RWPE2 (cell line): ENCODE measurements around the gene MLIP.

Source experiments
- ATAC-seq: fragments of 200-7000 bp; cut with Tn5 transposase; 3 replicates; pipeline ENCODE4 v1.9.1; 2021; ENCODE audit warnings: low read depth
- DNase-seq: peaks from one replicate; pipeline ENCODE4 v3.0.0-alpha.2; 2020; ENCODE audit warnings: low spot score
- H3K27ac ChIP-seq: fragments of 450-650 bp; 2 replicates; pipeline ENCODE4 v1.5.1; 2017; ENCODE audit warnings: mild to moderate bottlenecking; ENCODE audit not compliant: poor library complexity, severe bottlenecking
- H3K27me3 ChIP-seq: fragments of 250-450 bp; sonication (Bioruptor Pico); 2 replicates; pipeline ENCODE4 v1.5.1; 2021; ENCODE audit warnings: mild to moderate bottlenecking, moderate library complexity; ENCODE audit not compliant: insufficient read depth, poor library complexity, severe bottlenecking
- H3K36me3 ChIP-seq: fragments of 250-450 bp; sonication (Bioruptor Pico); 2 replicates; pipeline ENCODE4 v1.5.1; 2020; ENCODE audit warnings: low read depth, mild to moderate bottlenecking, moderate library complexity
- H3K4me1 ChIP-seq: fragments of 250-450 bp; sonication (Bioruptor Pico); 2 replicates; pipeline ENCODE4 v1.5.1; 2021; ENCODE audit warnings: mild to moderate bottlenecking, moderate library complexity; ENCODE audit not compliant: insufficient read depth, poor library complexity, severe bottlenecking
- H3K4me3 ChIP-seq: fragments of 250-450 bp; sonication (Bioruptor Pico); 2 replicates; pipeline ENCODE4 v1.5.1; 2021; ENCODE audit warnings: mild to moderate bottlenecking, moderate library complexity; ENCODE audit not compliant: severe bottlenecking
- H3K9me3 ChIP-seq: fragments of 250-450 bp; sonication (Bioruptor Pico); 2 replicates; pipeline ENCODE4 v1.5.1; 2021; ENCODE audit warnings: mild to moderate bottlenecking, moderate library complexity; ENCODE audit not compliant: severe bottlenecking
- CTCF ChIP-seq: fragments of 450-650 bp; IDR thresholded peaks from one replicate; pipeline ENCODE4 v1.5.1; 2017; ENCODE audit warnings: mild to moderate bottlenecking, moderate library complexity; ENCODE audit not compliant: poor library complexity, severe bottlenecking

MLIP gene

DNA sequence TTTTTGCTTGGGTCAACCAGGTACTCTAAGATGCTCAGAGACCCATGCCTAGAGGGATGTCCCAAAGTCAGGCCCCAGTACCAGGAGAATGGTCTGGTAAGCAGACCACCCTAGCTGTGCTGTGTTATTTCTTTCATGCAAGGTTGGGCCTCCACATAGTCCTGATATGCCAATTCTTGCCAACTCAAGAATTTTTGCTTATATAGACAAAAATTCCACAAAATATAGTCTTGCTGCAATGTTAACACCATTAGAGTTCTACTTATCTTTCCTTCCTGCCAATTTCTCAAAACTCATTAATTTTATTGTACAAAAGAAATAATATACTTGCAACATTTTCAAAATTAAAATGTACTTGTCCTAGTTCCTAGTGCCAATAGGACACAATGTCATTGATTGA, 163.1 kb downstream of the MLIP start:
- no peaks in the 10 kb centered on the region for H3K4me1 ChIP-seq
- DNase-seq: no peak
- no peaks in the 10 kb centered on the region for H3K36me3 ChIP-seq
- H3K27ac ChIP-seq: no peak overlapping the region
- no peaks in the 10 kb centered on the region for H3K27me3 ChIP-seq
- H3K9me3 ChIP-seq: no peaks in the 10 kb centered on the region
- no peak for TF ChIP-seq CTCF
- no peak for ATAC-seq
- H3K4me3 ChIP-seq: no peak overlapping the region

GRCh38 chr6:54282186-54282585, 170.9 kb downstream of the MLIP start:
- peak overlapping the region; percentile 93 for H3K27ac ChIP-seq
- no peaks in the 10 kb centered on the region for H3K9me3 ChIP-seq
- DNase-seq: no peak
- H3K4me1 ChIP-seq: peaks cover 17% of the 10 kb centered on the region
- no peak overlapping the region for H3K4me3 ChIP-seq
- peak; percentile 94 for ATAC-seq
- TF ChIP-seq CTCF: no peak
- no peaks in the 10 kb centered on the region for H3K27me3 ChIP-seq
- no peaks in the 10 kb centered on the region for H3K36me3 ChIP-seq

DNA sequence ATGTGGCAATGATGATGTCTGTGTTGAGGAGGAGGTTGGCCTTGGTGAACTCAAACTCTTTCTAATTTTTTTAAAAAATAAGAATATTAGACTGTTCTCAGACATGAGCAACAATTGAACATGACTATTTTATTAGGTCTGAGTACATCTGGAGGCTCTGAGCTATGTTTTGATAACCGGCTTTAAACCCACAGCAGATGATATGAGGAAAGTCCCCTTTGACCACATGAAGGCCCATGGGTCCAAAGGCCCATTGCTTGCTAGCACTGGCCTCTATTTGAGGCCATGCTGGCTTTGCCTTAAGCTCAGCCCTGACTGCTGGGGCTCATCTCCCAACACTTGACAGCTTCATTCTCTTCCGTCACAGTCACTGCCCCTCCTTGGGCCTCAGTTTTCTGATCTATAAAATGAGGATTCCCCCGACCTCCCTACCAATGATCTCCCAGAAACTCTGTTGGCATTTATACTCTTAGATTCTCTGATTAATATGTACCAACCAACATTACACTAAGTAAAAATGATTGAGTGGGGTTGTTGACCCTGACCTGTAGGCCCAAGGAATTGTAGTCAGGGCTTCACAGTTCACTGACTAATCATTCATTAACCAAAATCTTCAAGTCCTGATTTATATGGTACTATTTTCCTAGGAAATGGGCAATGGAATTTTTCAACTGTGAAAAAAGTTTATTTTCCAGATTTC, 173.1 kb downstream of the MLIP start:
- no peak for TF ChIP-seq CTCF
- no peak for DNase-seq
- ATAC-seq: no peak
- H3K9me3 ChIP-seq: no peaks in the 10 kb centered on the region
- H3K4me3 ChIP-seq: no peak overlapping the region
- peaks cover 17% of the 10 kb centered on the region for H3K4me1 ChIP-seq
- no peaks in the 10 kb centered on the region for H3K27me3 ChIP-seq
- peak overlapping the region; percentile 93 for H3K27ac ChIP-seq
- H3K36me3 ChIP-seq: no peaks in the 10 kb centered on the region

GRCh38 chr6:54285595-54285994, 174.4 kb downstream of the MLIP start:
- no peaks in the 10 kb centered on the region for H3K9me3 ChIP-seq
- no peak for DNase-seq
- H3K4me1 ChIP-seq: peaks cover 17% of the 10 kb centered on the region
- H3K27me3 ChIP-seq: no peaks in the 10 kb centered on the region
- no peak for ATAC-seq
- no peak for TF ChIP-seq CTCF
- H3K27ac ChIP-seq: peak overlapping the region; percentile 18
- no peak overlapping the region for H3K4me3 ChIP-seq
- no peaks in the 10 kb centered on the region for H3K36me3 ChIP-seq

DNA sequence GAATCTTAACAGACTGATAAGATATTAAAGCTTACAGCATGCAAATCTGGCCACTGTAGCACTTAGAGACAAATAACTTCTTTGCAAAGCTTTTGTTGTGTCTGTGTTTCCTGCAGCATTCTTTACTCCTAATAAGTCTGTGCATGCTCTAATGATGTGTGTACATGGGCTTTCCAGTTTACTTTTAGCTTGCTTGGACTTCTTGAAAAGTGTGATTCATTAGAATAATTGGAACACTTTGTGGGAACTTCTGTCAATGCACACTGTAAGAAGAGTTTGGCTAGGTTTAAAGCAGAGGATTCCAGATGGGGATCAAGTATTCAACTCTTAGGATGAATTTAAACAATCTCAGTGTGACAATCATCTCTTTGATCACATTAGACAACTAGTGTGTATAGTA, 174.9 kb downstream of the MLIP start:
- H3K9me3 ChIP-seq: no peaks in the 10 kb centered on the region
- DNase-seq (no peak), ATAC-seq (peak; percentile 29; the same call in 2 of the 3 replicates)
- peaks cover 23% of the 10 kb centered on the region for H3K4me1 ChIP-seq
- TF ChIP-seq CTCF: no peak
- H3K36me3 ChIP-seq: no peaks in the 10 kb centered on the region
- H3K27me3 ChIP-seq: no peaks in the 10 kb centered on the region
- peak overlapping the region; percentile 18 for H3K27ac ChIP-seq
- H3K4me3 ChIP-seq: no peak overlapping the region
